Activated CD8-positive, alpha-beta T cell treated with anti-CD3 and anti-CD28 coated beads for 36 hours (primary cell): ENCODE data around the gene PPP1R16B. TPM values are rescaled to one million over a fixed set of nuclear protein-coding genes. Genes with fewer than 3 reads are reported as not detected.
A peak's percentile ranks its signal among the peaks of the same experiment; 100 is the strongest.

Source experiments
- ATAC-seq: fragments of 200-7000 bp; cut with Tn5 transposase; one replicate; pipeline ENCODE4 v1.10.0; 2021; ENCODE audit warnings: mild to moderate bottlenecking, moderate library complexity
- CTCF ChIA-PET: fragments of 350-600 bp; sonication (Branson Sonifier 250); formaldehyde crosslinking; loops from one replicate; lab custom pipeline; 2021; ENCODE audit warnings: antibody characterized with exemption; lab: Charles Lee
- POLR2A ChIA-PET: fragments of 350-600 bp; sonication (Branson Sonifier 250); formaldehyde crosslinking; loops from one replicate; lab custom pipeline; 2021; ENCODE audit warnings: antibody characterized with exemption; lab: Charles Lee
- DNase-seq: peaks from one replicate; pipeline ENCODE4 v3.0.0-alpha.2; 2020
- H3K27ac Mint-ChIP-seq: one replicate; pipeline ENCODE4 v1.8.0; 2021; ENCODE audit warnings: mild to moderate bottlenecking, mixed read lengths
- H3K27me3 Mint-ChIP-seq: one replicate; pipeline ENCODE4 v1.8.0; 2021; ENCODE audit warnings: mixed read lengths
- H3K36me3 Mint-ChIP-seq: one replicate; pipeline ENCODE4 v1.8.0; 2021; ENCODE audit warnings: low read depth, mixed read lengths
- H3K4me1 Mint-ChIP-seq: one replicate; pipeline ENCODE4 v1.8.0; 2021; ENCODE audit warnings: low read depth, mixed read lengths
- H3K4me3 Mint-ChIP-seq: one replicate; pipeline ENCODE4 v1.8.0; 2021; ENCODE audit warnings: mild to moderate bottlenecking, moderate library complexity, mixed read lengths
- H3K9me3 Mint-ChIP-seq: one replicate; pipeline ENCODE4 v1.8.0; 2021; ENCODE audit warnings: mixed read lengths
- intact Hi-C: fragments of 100-400 bp; cut with micrococcal nuclease; formaldehyde crosslinking; loops from one replicate; pipeline ENCODE4 v1.10.0; 2022
- total RNA-seq, 2 experiments: library from RNA; stranded (reverse); gene quantifications; one replicate each; pipeline ENCODE4 v1.2.3, GENCODE V29; 2021
- TF ChIP-seq, protein P1 (sequence below): fragments of 200-600 bp; IDR thresholded peaks from one replicate; pipeline ENCODE4 v1.8.0; 2022; ENCODE audit warnings: antibody characterized with exemption, mild to moderate bottlenecking

PPP1R16B gene
- total RNA-seq, 2 experiments from 2014 or later = 74.9 to 81.4 TPM

GRCh38 chr20:38889792-38890496 is 84.4 kb downstream of the PPP1R16B start:
- intact Hi-C loops = loop anchor here (5.0 to 10.0 kb wide), 2 partner anchors 83 to 225 kb away; partner anchors contain the start of gene PPP1R16B
- Mint-ChIP-seq H3K4me3 (no peak overlapping the region), H3K27me3 (no peaks in the 10 kb centered on the region), H3K27ac (peak overlapping the region; percentile 86), H3K36me3 (peaks cover 22% of the 10 kb centered on the region), H3K4me1 (peaks cover 60% of the 10 kb centered on the region), H3K9me3 (no peaks in the 10 kb centered on the region)
- ChIA-PET POLR2A (interaction anchor here (1.0 to 1.1 kb wide), 2 partner anchors 14 to 58 kb away, joined by 3 to 4 read pairs; no protein-coding TSS in a partner anchor), CTCF (interaction anchor here (0.8 to 6.3 kb wide), 2 partner anchors 83 to 97 kb away, joined by 3 to 48 read pairs; partner anchors contain the start of gene PPP1R16B)
- DNase-seq (no peak), ATAC-seq (no peak)
- TF ChIP-seq, protein P1, sequence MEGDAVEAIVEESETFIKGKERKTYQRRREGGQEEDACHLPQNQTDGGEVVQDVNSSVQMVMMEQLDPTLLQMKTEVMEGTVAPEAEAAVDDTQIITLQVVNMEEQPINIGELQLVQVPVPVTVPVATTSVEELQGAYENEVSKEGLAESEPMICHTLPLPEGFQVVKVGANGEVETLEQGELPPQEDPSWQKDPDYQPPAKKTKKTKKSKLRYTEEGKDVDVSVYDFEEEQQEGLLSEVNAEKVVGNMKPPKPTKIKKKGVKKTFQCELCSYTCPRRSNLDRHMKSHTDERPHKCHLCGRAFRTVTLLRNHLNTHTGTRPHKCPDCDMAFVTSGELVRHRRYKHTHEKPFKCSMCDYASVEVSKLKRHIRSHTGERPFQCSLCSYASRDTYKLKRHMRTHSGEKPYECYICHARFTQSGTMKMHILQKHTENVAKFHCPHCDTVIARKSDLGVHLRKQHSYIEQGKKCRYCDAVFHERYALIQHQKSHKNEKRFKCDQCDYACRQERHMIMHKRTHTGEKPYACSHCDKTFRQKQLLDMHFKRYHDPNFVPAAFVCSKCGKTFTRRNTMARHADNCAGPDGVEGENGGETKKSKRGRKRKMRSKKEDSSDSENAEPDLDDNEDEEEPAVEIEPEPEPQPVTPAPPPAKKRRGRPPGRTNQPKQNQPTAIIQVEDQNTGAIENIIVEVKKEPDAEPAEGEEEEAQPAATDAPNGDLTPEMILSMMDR = no peak

- H3K4me3 Mint-ChIP-seq = no peak overlapping the region
- peak overlapping the region; percentile 86 for H3K27ac Mint-ChIP-seq
- POLR2A ChIA-PET = interaction anchor here (1.1 to 4.7 kb wide), 2 partner anchors 8 to 59 kb away, joined by 3 to 17 read pairs; no protein-coding TSS in a partner anchor
- intact Hi-C loops = loop anchor here (5.0 to 10.0 kb wide), 2 partner anchors 83 to 226 kb away; partner anchors contain the start of gene PPP1R16B
- TF ChIP-seq, protein P1 = no peak
- ATAC-seq (peak; percentile 72), DNase-seq (peak; percentile 47)
- CTCF ChIA-PET = interaction anchor here (0.8 to 6.3 kb wide), 5 partner anchors 14 to 166 kb away, joined by 3 to 48 read pairs (median 3); partner anchors contain the start of genes PPP1R16B and SLC32A1
- H3K9me3 Mint-ChIP-seq = no peaks in the 10 kb centered on the region
- H3K4me1 Mint-ChIP-seq = peaks cover 60% of the 10 kb centered on the region
- H3K36me3 Mint-ChIP-seq = peaks cover 24% of the 10 kb centered on the region
- no peaks in the 10 kb centered on the region for H3K27me3 Mint-ChIP-seq
Measured at GRCh38 chr20:38890497-38890818, 85.0 kb downstream of the PPP1R16B start.

- Mint-ChIP-seq H3K27ac (peak overlapping the region; percentile 85), H3K27me3 (no peaks in the 10 kb centered on the region), H3K4me1 (peaks cover 55% of the 10 kb centered on the region), H3K9me3 (no peaks in the 10 kb centered on the region), H3K4me3 (no peak overlapping the region), H3K36me3 (peaks cover 32% of the 10 kb centered on the region)
- CTCF ChIA-PET = interaction anchor here (0.6 to 6.3 kb wide), 40 partner anchors 10 to 259 kb away, joined by 3 to 48 read pairs (median 4); partner anchors contain the start of genes ACTR5, DHX35, PPP1R16B and SLC32A1
- intact Hi-C loops = loop anchor here (2.0 to 10.0 kb wide), 3 partner anchors 18 to 228 kb away; partner anchors contain the start of gene PPP1R16B
- ATAC-seq = no peak
- DNase-seq = peak; percentile 18
- POLR2A ChIA-PET = interaction anchor here (0.9 to 4.7 kb wide), 5 partner anchors 9 to 135 kb away, joined by 3 to 17 read pairs (median 6); partner anchors contain the start of gene PPP1R16B
- TF ChIP-seq, protein P1 = no peak
Measured at GRCh38 chr20:38892091-38892981, 86.8 kb downstream of the PPP1R16B start.

GRCh38 chr20:38893056-38893564 is 87.6 kb downstream of the PPP1R16B start:
- ChIA-PET CTCF (interaction anchor here (0.6 to 6.3 kb wide), 43 partner anchors 9 to 259 kb away, joined by 3 to 48 read pairs (median 4); partner anchors contain the start of genes ACTR5, DHX35, PPP1R16B and SLC32A1), POLR2A (interaction anchor here (0.7 to 4.7 kb wide), 5 partner anchors 10 to 141 kb away, joined by 3 to 17 read pairs (median 6); partner anchors contain the start of gene PPP1R16B)
- H3K4me3 Mint-ChIP-seq = peak overlapping the region; percentile 4
- H3K27me3 Mint-ChIP-seq = no peaks in the 10 kb centered on the region
- no peaks in the 10 kb centered on the region for H3K9me3 Mint-ChIP-seq
- peak overlapping the region; percentile 85 for H3K27ac Mint-ChIP-seq
- TF ChIP-seq, protein P1 = no peak
- DNase-seq = no peak
- intact Hi-C loops = loop anchor here (2.0 to 10.0 kb wide), 3 partner anchors 18 to 228 kb away; partner anchors contain the start of gene PPP1R16B
- H3K4me1 Mint-ChIP-seq = peaks cover 55% of the 10 kb centered on the region
- H3K36me3 Mint-ChIP-seq = peaks cover 40% of the 10 kb centered on the region
- no peak for ATAC-seq
